Activated T-helper 2 cell treated with anti-CD3 and anti-CD28 coated beads, Interferon-gamma antibody, Interleukin-2, Interleukin-4, amounts not matched to agents 10 μg/mL and 5 μg/mL and 100 μg/mL, durations not matched to agents 14 hours and 24 hours and 36 hours (primary cell): ENCODE measurements around the gene CLDND2. TPM values are rescaled to one million over a fixed set of nuclear protein-coding genes. Genes with fewer than 3 reads are reported as not detected.

ENCODE experiments used
- DNase-seq: peaks from one replicate; pipeline ENCODE4 v3.0.0; 2021; ENCODE audit warnings: low spot score
- H3K27ac Mint-ChIP-seq: one replicate; pipeline ENCODE4 v1.8.0; 2021; ENCODE audit warnings: mixed read lengths
- H3K27me3 Mint-ChIP-seq: one replicate; pipeline ENCODE4 v1.8.0; 2021; ENCODE audit warnings: low read depth, mixed read lengths
- H3K36me3 Mint-ChIP-seq: one replicate; pipeline ENCODE4 v1.8.0; 2021; ENCODE audit warnings: low read depth, mixed read lengths
- H3K4me1 Mint-ChIP-seq: one replicate; pipeline ENCODE4 v1.8.0; 2021; ENCODE audit warnings: low read depth, mixed read lengths
- H3K4me3 Mint-ChIP-seq: one replicate; pipeline ENCODE4 v1.8.0; 2021; ENCODE audit warnings: low read depth, mild to moderate bottlenecking, moderate library complexity, mixed read lengths
- H3K9me3 Mint-ChIP-seq: one replicate; pipeline ENCODE4 v1.8.0; 2021; ENCODE audit warnings: mixed read lengths
- intact Hi-C: fragments of 100-400 bp; cut with micrococcal nuclease; formaldehyde crosslinking; loops from one replicate; pipeline ENCODE4 v1.15.1; 2023
- total RNA-seq: library from RNA; stranded (reverse); gene quantifications from 2 replicates; pipeline ENCODE4 v1.2.3, GENCODE V29; 2022

CLDND2 gene
- total RNA-seq, 1 donor from 2014 or later, result 13.8 TPM

DNA sequence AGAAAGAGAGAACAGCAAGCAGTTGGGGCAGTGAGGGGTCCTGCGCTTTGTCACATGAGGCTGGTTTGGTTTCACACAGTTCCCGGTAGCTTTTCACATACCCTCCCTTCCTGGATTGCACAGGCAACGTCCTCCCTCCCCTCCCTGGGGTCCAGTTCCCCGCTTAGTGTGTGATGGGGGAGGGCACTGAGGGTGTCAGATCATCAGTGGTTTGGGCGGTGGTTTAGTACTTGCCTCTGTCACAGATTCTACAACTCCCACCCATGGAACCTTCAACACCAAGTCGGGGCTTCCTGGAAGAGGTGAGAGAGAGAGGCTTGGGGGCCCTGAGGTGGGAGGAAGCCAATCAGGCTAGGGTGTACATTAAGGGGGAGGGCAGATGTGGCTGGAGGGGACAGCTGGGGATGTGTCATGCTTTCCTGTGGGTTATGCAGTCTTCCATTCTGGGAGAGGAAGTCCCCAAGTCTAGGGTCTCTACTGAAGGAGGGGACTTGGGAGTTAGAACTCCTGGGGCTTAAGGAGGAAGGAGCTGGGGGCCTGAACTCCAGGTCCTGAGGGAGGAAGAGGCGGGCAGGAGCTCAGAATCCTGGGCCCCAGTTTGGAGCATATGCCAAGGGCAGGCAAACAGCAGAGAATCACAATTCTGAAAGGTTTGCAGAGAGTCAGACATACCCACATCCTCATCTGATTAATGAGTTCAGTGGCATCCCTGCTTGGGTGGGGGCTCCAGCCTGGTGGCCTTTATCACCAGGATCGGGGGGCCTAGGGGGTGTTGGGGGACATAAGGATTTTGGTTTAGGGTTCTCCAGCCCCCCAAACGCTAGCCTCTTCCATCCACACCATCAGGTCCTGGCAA is 4.1 kb upstream of the CLDND2 start, which contains the start of gene NKG7:
Gene NKG7 (minus strand): TSS at position 6 of the 856 bp plus-strand sequence. CDS start 119 bp downstream, outside the sequence.
- Mint-ChIP-seq H3K4me1 (peaks cover 65% of the 10 kb centered on the region), H3K4me3 (peak within 1 kb of the TSS; percentile 84), H3K36me3 (peaks cover 37% of the 10 kb centered on the region), H3K9me3 (no peaks in the 10 kb centered on the region), H3K27ac (peak within 1 kb of the TSS; percentile 94), H3K27me3 (no peaks in the 10 kb centered on the region)
- intact Hi-C loops, result loop anchor here (1.0 to 2.0 kb wide), 2 partner anchors 21 to 68 kb away; no protein-coding TSS in a partner anchor
- peak; percentile 72 for DNase-seq

DNA sequence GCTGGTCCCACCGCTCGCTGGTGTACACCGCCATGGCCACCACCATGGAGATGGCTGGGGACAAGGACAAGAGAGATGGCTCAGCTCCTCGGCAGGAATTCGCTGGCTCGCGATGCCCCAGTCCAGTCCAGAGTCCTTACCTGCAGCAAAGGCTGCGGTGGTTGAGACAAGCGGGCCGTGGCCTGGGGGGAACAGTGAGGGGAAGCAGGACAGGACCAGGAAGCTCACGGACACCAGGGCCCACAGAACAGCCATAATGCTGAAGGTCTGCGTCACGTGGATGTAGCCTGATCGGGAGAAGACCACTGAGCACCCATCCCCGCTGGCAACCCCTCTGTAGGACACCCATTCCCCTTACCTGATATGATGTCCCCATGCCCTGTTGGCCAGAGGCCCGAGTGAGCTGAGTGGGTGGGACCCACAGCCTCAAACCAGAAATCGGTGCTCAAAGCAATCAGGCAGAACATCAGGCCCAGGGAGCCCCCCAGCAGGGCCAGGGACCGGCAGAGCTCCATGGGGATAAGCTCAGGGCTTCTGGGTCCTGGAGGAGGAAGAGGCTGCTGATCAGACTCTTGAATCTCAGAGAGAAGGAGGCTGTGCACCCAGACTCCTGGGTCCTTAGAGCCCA is 3.3 kb upstream of the CLDND2 start:
- H3K36me3 Mint-ChIP-seq, result peaks cover 37% of the 10 kb centered on the region
- intact Hi-C loops, result loop anchor here (2.0 kb wide), 1 partner anchor 69 kb away; no protein-coding TSS in a partner anchor
- peaks cover 65% of the 10 kb centered on the region for H3K4me1 Mint-ChIP-seq
- no peak for DNase-seq
- H3K27me3 Mint-ChIP-seq, result no peaks in the 10 kb centered on the region
- H3K9me3 Mint-ChIP-seq, result no peaks in the 10 kb centered on the region
- peak overlapping the region; percentile 84 for H3K4me3 Mint-ChIP-seq
- peak overlapping the region; percentile 94 for H3K27ac Mint-ChIP-seq

DNA sequence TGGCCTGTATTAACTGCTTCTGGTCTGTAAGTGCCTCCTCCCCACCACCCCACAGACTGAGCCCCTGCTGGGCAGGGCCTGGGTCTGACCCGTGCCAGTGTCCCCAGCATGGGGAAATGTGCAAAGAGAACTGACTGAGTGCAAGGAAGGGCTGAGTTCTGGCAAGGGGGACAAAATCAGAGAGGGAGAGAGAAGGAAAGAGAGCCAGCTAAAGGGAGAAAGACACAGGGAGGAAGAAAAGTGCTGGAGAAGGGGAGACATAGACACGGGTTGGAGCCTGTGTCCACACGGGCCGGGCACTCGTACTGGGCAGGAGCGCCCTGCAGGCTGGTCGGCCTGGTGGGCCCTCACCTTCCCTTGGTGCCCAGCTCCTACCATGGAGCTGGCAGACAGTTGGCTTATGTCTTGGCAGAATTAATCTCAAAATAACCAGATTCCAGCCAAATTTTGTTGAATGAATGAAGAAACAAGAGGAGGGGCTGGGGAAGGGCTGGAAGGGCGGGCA is 2.4 kb upstream of the CLDND2 start:
- Mint-ChIP-seq H3K27me3 (no peaks in the 10 kb centered on the region), H3K9me3 (no peaks in the 10 kb centered on the region), H3K4me1 (peaks cover 58% of the 10 kb centered on the region), H3K27ac (peak overlapping the region; percentile 94), H3K36me3 (peaks cover 40% of the 10 kb centered on the region), H3K4me3 (peak overlapping the region; percentile 84)
- intact Hi-C loops, result no loop called here
- no peak for DNase-seq

DNA sequence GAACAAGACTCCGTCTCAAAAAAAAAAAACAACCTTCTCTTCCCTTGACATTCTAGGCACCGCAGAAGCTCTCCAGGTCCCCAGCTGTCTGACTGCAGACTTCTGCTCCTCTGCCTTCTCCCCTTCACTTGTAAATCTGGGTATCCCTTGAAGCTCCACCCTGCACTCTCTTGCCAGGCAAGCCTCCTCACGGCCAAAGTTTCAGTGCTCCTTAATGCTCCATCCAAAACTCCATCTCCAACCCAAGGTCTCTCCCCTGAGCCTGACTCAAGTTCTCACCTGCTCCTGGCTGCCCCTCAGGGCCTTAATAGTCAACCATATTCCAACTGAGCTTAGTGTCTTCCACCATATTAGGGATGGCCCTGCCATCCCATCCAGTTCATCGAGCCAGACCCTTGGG is 1.4 kb upstream of the CLDND2 start:
- Mint-ChIP-seq H3K9me3 (no peaks in the 10 kb centered on the region), H3K27ac (peak overlapping the region; percentile 94), H3K4me3 (peak overlapping the region; percentile 84), H3K36me3 (peaks cover 46% of the 10 kb centered on the region), H3K27me3 (no peaks in the 10 kb centered on the region), H3K4me1 (peaks cover 53% of the 10 kb centered on the region)
- no peak for DNase-seq
- intact Hi-C loops, result no loop called here

DNA sequence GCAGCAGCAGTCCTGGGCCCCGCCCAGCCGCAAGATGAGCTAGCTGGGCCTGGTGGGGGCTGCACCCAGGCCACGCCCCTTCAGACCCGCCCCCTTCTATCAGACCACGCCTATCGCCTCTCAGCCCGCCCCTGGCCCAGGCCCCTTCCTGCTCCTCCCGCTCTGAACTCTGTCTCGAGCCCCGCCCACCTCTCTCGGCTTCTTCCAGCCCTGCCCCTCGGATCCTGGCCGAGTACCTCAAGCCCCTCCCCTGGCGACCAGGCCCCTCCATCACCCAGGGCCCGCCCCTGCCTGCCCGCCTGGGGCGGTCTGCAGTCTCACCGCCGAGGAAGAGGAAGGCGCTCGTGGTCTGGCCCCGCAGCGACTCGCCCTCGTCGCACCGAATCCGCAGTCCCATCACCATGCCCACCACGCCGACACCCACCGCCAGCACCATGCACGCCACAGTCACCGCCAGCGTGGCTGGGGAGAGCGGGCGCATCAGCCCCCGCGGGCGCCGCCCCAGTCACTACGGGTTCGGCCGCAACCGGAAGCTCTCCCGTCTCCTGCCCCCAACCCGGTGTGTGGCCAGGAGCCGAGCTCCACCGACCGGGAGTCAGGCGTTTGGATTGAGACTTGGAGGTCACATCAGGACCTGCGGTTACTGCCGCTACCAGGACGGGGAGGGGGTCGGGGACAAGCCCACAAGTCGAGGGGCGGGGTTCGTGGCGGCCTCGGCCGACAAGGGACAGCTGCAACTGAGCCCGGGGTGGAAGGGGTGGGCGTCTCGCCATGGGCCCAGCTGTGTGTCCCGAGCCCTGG is 1.0 kb downstream of the CLDND2 start:
- peaks cover 49% of the 10 kb centered on the region for H3K4me1 Mint-ChIP-seq
- H3K4me3 Mint-ChIP-seq, result peak overlapping the region; percentile 98
- H3K36me3 Mint-ChIP-seq, result peaks cover 57% of the 10 kb centered on the region
- no peaks in the 10 kb centered on the region for H3K27me3 Mint-ChIP-seq
- intact Hi-C loops, result loop anchor here (1.0 kb wide), 2 partner anchors 27 to 28 kb away; no protein-coding TSS in a partner anchor
- peak overlapping the region; percentile 95 for H3K27ac Mint-ChIP-seq
- H3K9me3 Mint-ChIP-seq, result no peaks in the 10 kb centered on the region
- DNase-seq, result peak; percentile 98

DNA sequence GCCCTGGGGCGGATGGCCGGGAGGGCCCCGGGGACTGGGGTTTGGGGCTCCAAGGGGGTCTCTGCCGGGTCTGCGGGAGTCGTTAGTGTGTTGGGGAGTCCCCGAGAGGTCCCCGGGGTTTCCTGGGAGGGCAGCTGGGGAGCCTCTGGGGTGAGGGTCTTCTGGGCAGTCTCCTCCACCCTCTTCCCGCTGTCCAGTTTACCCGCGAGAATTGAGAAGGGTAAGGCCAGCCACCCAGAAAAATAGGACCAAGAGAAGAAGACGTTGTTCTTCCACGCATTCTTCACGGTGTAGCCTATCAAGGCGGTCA is 1.6 kb downstream of the CLDND2 start:
- peaks cover 59% of the 10 kb centered on the region for H3K36me3 Mint-ChIP-seq
- intact Hi-C loops, result loop anchor here (1.0 kb wide), 2 partner anchors 27 to 28 kb away; no protein-coding TSS in a partner anchor
- no peaks in the 10 kb centered on the region for H3K9me3 Mint-ChIP-seq
- DNase-seq, result no peak
- peaks cover 51% of the 10 kb centered on the region for H3K4me1 Mint-ChIP-seq
- peak overlapping the region; percentile 98 for H3K4me3 Mint-ChIP-seq
- H3K27me3 Mint-ChIP-seq, result no peaks in the 10 kb centered on the region
- peak overlapping the region; percentile 95 for H3K27ac Mint-ChIP-seq

DNA sequence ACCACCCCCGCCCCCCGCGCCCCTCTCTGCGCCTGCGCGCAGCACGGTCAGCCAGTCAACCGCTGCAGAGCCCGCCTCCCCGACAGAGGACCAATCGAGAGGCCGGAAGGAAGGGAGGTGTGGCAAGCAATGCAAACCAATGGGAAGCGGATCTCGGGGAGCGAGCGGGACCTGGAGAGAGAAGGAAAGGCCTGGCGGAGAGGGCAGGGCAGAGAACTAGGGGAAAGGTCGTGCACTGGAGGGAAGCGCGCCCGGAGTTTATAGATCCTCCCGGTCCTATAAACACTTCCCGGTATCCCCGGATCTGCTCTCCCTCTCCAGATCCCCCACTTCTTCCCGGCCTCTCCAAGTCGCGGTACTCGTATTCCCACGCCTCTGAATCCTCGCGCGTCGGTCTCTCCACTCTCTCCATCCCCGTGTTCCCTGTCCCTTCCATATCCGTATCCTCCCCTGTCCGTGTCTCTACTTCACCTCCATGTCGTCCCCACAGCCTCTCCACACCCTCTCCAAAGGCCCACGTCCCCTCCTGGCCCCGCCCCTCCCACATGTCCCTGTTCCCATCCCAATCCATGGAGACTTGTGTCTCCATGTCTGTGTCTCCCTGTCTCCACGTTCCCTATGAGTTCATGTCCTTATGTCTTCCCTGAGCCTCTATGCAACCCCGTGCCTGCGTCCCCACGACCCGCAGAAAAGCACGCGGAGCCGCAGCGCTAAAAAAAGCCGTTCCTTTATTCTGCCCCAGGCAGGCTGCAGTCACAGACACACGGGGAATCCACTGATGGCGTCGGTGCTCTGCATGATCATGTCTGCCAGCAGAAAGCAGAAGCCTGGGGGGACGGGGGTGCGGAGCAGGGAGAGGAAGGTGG is 2.2 kb downstream of the CLDND2 start:
- H3K27me3 Mint-ChIP-seq, result no peaks in the 10 kb centered on the region
- peaks cover 52% of the 10 kb centered on the region for H3K4me1 Mint-ChIP-seq
- peak; percentile 93 for DNase-seq
- intact Hi-C loops, result loop anchor here (1.0 kb wide), 2 partner anchors 27 to 28 kb away; no protein-coding TSS in a partner anchor
- H3K27ac Mint-ChIP-seq, result peak overlapping the region; percentile 95
- no peaks in the 10 kb centered on the region for H3K9me3 Mint-ChIP-seq
- peaks cover 53% of the 10 kb centered on the region for H3K36me3 Mint-ChIP-seq
- H3K4me3 Mint-ChIP-seq, result peak overlapping the region; percentile 98

DNA sequence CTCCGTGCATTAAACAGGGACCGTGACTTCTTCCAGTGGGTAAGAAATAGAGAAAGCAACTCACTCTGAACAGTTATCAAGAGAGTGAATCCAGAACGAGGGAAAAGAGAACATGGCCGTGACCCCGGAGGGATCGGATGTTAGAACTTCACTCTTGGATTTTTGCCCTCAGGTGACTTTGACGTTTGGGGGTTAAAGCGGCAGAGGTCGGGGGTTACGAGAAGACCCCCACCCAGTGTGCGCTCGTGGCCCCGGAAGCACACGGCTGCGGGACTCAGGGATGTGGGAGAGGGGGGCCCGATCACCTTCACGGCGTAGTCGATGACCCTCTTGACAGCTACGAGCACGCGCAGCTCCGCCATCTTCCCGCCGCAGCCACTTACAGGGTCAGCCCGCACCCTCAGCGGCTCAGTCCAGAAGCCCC is 2.8 kb downstream of the CLDND2 start, which contains the start of gene ETFB:
Gene ETFB (minus strand): TSS at position 424 of the 424 bp plus-strand sequence. CDS start 62 bp downstream, at position 362.
- no peak for DNase-seq
- Mint-ChIP-seq H3K27ac (peak within 1 kb of the TSS; percentile 95), H3K36me3 (peaks cover 50% of the 10 kb centered on the region), H3K4me3 (peak within 1 kb of the TSS; percentile 98), H3K4me1 (peaks cover 49% of the 10 kb centered on the region), H3K27me3 (no peaks in the 10 kb centered on the region), H3K9me3 (no peaks in the 10 kb centered on the region)
- intact Hi-C loops, result no loop called here

DNA sequence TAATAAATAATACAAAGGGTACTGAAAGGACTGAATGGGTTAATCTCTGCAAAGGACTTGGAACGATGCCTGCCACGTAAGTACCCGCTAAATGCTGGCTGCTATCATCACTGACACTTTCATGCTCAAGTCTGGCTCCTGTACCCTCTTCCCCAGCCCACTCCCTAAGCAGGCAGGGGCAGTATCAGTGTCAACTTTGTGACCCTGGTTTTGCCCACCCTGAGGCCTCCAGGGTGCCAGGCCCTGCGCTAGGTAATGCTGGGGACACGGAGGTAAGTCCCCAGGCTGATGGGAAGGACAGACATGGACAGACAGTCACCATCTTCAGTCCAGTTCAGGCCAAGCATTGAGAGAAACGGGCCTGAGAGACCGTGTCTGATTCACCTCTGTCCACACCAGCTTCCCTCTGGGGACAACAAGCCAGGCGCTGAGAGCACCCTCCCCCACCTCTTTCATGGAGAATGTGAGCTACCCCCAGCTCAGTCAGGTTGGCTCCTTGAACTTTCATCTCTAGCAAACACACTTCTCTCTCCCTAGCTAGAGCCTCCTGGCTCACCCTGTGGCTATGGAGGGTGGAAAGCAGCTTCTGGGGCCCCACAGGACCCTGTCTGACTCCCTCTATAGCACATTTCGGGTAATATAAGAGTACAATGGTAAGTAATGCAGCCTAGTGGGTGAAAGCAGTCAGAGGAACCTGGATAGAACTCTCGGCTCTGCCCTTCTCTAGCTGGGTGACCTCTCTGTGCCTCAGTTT is 3.4 kb downstream of the CLDND2 start:
- no peaks in the 10 kb centered on the region for H3K9me3 Mint-ChIP-seq
- no peak for DNase-seq
- H3K36me3 Mint-ChIP-seq, result peaks cover 48% of the 10 kb centered on the region
- H3K4me1 Mint-ChIP-seq, result peaks cover 46% of the 10 kb centered on the region
- intact Hi-C loops, result no loop called here
- H3K27ac Mint-ChIP-seq, result peak overlapping the region; percentile 95
- H3K4me3 Mint-ChIP-seq, result peak overlapping the region; percentile 98
- H3K27me3 Mint-ChIP-seq, result no peaks in the 10 kb centered on the region

DNA sequence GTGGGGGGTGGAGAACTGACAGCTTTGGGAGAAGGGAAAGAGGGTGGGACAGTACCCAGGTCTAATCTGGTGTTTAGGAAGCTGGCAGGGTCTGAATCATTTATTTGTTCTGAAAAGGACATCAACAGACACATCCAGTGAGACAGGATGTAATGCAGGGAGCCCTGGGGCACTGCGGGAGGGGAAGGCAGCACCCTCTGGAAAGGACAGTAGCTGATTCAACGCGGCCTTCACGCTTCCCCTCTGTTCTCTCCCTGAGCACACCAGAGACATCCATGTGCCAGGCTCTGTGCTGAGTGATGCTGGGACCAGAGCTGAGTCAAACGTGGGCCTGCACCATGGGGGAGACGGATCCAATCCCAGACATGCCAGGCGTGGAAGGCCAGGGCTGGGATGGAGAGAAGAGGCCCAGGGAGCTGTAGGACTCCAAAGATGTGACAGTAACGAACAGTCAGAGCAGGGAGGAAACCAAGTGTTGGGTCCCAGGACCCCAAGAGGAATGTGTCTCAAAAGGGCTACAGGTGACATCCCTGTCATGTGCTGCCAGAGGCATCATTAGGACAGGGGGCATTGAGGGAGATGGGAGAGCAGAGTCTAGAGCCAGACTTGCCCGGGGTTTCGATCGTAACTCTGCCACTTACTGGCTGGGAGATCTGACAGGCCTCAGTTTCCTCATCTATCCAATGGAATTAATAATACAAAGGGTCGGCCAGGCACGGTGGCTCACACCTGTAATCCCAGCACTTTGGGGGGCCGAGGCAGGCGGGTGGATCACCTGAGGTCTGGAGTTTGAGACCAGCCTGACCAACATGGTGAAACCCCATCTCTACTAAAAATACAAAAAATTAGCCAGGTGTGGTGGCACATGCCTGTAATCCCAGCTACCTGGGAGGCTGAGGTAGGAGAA is 4.3 kb downstream of the CLDND2 start:
- peaks cover 48% of the 10 kb centered on the region for H3K36me3 Mint-ChIP-seq
- no peaks in the 10 kb centered on the region for H3K27me3 Mint-ChIP-seq
- H3K4me1 Mint-ChIP-seq, result peaks cover 46% of the 10 kb centered on the region
- H3K4me3 Mint-ChIP-seq, result peak overlapping the region; percentile 74
- H3K9me3 Mint-ChIP-seq, result no peaks in the 10 kb centered on the region
- DNase-seq, result no peak
- peak overlapping the region; percentile 99 for H3K27ac Mint-ChIP-seq
- intact Hi-C loops, result no loop called here
